K562 (cell line): ENCODE data around the gene CCDC69. TPM values are rescaled to one million over a fixed set of nuclear protein-coding genes. Genes with fewer than 3 reads are reported as not detected.

Experiments
- COPS2 ChIP-seq: fragments of 450-650 bp; conservative IDR thresholded peaks from 2 replicates; pipeline ENCODE4 v1.6.1; 2016; ENCODE audit warnings: mild to moderate bottlenecking, moderate library complexity
- IRF2 ChIP-seq: sonication (generic); formaldehyde crosslinking; IDR thresholded peaks from 2 replicates; pipeline ENCODE4 v1.8.1; 2022; ENCODE audit warnings: mild to moderate bottlenecking, missing genetic modification reagents
- NR4A1 ChIP-seq, 2 experiments: fragments of 250-450 bp in 1 of 2; fragments of 450-650 bp in 1 of 2; sonication (Bioruptor Pico) in 1 of 2; IDR thresholded peaks; 2 replicates each; pipeline versions ENCODE4 v1.4.0 to v1.6.1; 2016 to 2020; ENCODE audit warnings: mild to moderate bottlenecking in 2 of 2, missing compliant biosample characterization in 1 of 2, missing genetic modification characterization in 1 of 2, moderate library complexity in 1 of 2
- RBM25 ChIP-seq: fragments of 200-400 bp; formaldehyde crosslinking; IDR thresholded peaks from 2 replicates; pipeline ENCODE4 v1.6.1; 2018; ENCODE audit warnings: low read length, low read depth, moderate library complexity; ENCODE audit not compliant: severe bottlenecking
- TCF7 ChIP-seq: sonication (generic); IDR thresholded peaks from 2 replicates; pipeline ENCODE4 v1.6.1; 2016; ENCODE audit warnings: antibody characterized with exemption, borderline replicate concordance
- TRIM28 ChIP-seq: fragments of 450-650 bp; IDR thresholded peaks from 2 replicates; pipeline ENCODE4 v1.6.1; 2017
- ZNF232 ChIP-seq: sonication (generic); formaldehyde crosslinking; IDR thresholded peaks from 2 replicates; pipeline ENCODE4 v1.8.0; 2022; ENCODE audit warnings: mild to moderate bottlenecking, missing genetic modification reagents
- ZNF780A ChIP-seq: fragments of 250-450 bp; sonication (Bioruptor Pico); IDR thresholded peaks from 2 replicates; pipeline ENCODE4 v1.5.0; 2021; ENCODE audit warnings: mild to moderate bottlenecking
- polyA plus RNA-seq, 8 experiments: library from polyadenylated mRNA; depleted of rRNA in 4 of 8; stranded (reverse) in 5 of 8; unstranded in 3 of 8; fragments of >200 nt; fragmentation: Nextera tagmentation in 2 of 8; fragmentation: Illumina TruSeq in 1 of 8; extraction: Ambion mirVana in 2 of 8; extraction: Trizol in 1 of 8; gene quantifications; 2 replicates each; pipeline versions ENCODE4 v1.2.1 to v1.2.3, GENCODE V29; 2011 to 2014; ENCODE audit warnings: inconsistent platforms in 1 of 8, missing spikeins in 1 of 8
- total RNA-seq, 7 experiments: library from RNA; depleted of rRNA in 6 of 7; stranded (reverse); fragments of >200 nt in 6 of 7; fragmentation: Illumina TruSeq in 2 of 7; extraction: Trizol in 2 of 7; gene quantifications; 2 replicates each; pipeline versions ENCODE4 v1.2.1 to v1.2.3, GENCODE V29; 2011 to 2021; ENCODE audit warnings: low replicate concordance in 1 of 7
- TF ChIP-seq, protein P1 (sequence below), 2 experiments: fragments of 450-650 bp; formaldehyde crosslinking in 1 of 2; IDR thresholded peaks; 2 replicates each; pipeline versions ENCODE4 v1.4.0 to v1.6.1; 2014 to 2020; ENCODE audit warnings: mild to moderate bottlenecking in 2 of 2, borderline replicate concordance in 1 of 2, low read depth in 1 of 2
- TF ChIP-seq, protein P2 (sequence below), 2 experiments: IDR thresholded peaks in 1 of 2; conservative IDR thresholded peaks in 1 of 2; 2 replicates each; pipeline ENCODE4 v1.6.1; 2016; ENCODE audit warnings: low read depth in 2 of 2, mild to moderate bottlenecking in 1 of 2, missing compliant biosample characterization in 1 of 2, missing genetic modification characterization in 1 of 2, moderate library complexity in 1 of 2
- TF ChIP-seq, protein P3 (sequence below), 3 experiments: IDR thresholded peaks in 2 of 3; conservative IDR thresholded peaks in 1 of 3; 2 replicates each; pipeline ENCODE4 v1.5.1; 2011 to 2012; ENCODE audit warnings: low read length in 3 of 3, mild to moderate bottlenecking in 3 of 3, control low read depth in 2 of 3, improper control_type of control experiment in 1 of 3, inconsistent platforms in 1 of 3, low read depth in 1 of 3, mixed read lengths in 1 of 3, moderate library complexity in 1 of 3; ENCODE audit not compliant: insufficient read depth in 2 of 3
- TF ChIP-seq, protein P4 (sequence below): fragments of 250-450 bp; sonication (Bioruptor Pico); IDR thresholded peaks from 2 replicates; pipeline ENCODE4 v1.5.0; 2021

CCDC69 gene
- total and polyA plus RNA-seq, 9 of the 15 experiments (the other 6 are each of a cell fraction or from before 2014, with no cell fraction given) = 0.65 to 12.2 (median 7.6) TPM

DNA sequence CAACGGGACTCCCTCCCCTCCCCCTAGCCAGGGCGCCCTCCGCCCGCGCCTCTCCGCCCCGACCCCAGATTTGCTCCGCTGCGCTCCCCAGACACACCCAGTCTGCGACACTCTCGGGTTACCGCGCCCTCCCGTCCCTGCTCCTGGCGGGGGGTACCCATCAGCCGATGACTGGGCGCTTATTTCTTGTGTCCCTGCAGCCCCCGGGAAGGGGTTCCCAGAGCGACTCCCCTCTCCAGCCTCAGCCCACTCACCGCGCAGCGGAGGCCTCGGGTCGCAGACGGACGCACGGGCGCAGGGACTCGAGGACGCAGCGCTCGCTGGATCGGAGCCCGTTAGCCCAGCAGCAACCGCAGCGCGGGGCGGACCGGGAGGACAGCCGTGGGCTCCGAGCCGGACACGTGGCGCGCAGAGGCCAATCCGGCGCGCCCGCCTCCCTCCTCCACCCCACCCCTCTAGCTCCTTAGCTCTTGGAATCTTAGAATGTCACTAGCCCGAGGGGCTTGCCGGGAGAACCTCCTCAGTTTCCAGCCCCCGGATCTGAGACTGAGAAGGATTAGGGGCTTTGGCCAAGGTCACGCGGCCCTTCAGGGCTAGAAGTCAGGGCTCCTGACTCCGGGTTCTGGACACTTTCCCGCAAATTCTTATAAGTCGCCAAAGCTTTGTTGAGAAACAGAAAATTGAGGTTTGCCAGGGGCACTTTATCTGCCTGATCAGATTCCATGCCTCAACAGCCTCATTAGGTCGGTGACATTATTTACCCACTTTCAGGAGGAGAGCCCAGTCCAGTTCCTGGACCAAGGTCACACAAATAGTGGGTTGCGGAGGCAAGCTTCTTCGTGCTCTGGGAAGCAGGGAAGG is 66.2 kb downstream of the CCDC69 start, which contains the start of gene ANXA6 (continued):
- TF ChIP-seq, protein P1, sequence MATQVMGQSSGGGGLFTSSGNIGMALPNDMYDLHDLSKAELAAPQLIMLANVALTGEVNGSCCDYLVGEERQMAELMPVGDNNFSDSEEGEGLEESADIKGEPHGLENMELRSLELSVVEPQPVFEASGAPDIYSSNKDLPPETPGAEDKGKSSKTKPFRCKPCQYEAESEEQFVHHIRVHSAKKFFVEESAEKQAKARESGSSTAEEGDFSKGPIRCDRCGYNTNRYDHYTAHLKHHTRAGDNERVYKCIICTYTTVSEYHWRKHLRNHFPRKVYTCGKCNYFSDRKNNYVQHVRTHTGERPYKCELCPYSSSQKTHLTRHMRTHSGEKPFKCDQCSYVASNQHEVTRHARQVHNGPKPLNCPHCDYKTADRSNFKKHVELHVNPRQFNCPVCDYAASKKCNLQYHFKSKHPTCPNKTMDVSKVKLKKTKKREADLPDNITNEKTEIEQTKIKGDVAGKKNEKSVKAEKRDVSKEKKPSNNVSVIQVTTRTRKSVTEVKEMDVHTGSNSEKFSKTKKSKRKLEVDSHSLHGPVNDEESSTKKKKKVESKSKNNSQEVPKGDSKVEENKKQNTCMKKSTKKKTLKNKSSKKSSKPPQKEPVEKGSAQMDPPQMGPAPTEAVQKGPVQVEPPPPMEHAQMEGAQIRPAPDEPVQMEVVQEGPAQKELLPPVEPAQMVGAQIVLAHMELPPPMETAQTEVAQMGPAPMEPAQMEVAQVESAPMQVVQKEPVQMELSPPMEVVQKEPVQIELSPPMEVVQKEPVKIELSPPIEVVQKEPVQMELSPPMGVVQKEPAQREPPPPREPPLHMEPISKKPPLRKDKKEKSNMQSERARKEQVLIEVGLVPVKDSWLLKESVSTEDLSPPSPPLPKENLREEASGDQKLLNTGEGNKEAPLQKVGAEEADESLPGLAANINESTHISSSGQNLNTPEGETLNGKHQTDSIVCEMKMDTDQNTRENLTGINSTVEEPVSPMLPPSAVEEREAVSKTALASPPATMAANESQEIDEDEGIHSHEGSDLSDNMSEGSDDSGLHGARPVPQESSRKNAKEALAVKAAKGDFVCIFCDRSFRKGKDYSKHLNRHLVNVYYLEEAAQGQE (IDR thresholded peaks at IDR 0.05; ENCODE audit: borderline replicate concordance) = peak; percentile 77
- TF ChIP-seq, protein P1 (CRISPR knock-in tag; IDR thresholded peaks at IDR 0.05; ENCODE audit: low read depth) = no peak
- TF ChIP-seq RBM25 (peak; percentile 75), COPS2 (no peak), TCF7 (no peak), ZNF232 (CRISPR knock-in tag) (no peak; the same call in 1 of the 2 replicates), ZNF780A (no peak), TRIM28 (no peak), NR4A1 (CRISPR knock-in tag; IDR thresholded peaks at IDR 0.05) (peak; percentile 37; the same call in 1 of the 2 replicates), NR4A1 (tag; IDR thresholded peaks at IDR 0.05) (no peak), IRF2 (CRISPR knock-in tag) (no peak)
- TF ChIP-seq, protein P2, sequence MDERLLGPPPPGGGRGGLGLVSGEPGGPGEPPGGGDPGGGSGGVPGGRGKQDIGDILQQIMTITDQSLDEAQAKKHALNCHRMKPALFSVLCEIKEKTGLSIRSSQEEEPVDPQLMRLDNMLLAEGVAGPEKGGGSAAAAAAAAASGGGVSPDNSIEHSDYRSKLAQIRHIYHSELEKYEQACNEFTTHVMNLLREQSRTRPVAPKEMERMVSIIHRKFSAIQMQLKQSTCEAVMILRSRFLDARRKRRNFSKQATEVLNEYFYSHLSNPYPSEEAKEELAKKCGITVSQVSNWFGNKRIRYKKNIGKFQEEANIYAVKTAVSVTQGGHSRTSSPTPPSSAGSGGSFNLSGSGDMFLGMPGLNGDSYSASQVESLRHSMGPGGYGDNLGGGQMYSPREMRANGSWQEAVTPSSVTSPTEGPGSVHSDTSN (CRISPR knock-in tag; IDR thresholded peaks at IDR 0.05; ENCODE audit: low read depth) = no peak
- TF ChIP-seq, protein P2 (tag; conservative IDR thresholded peaks at IDR 0.05; ENCODE audit: low read depth) = no peak
- TF ChIP-seq, protein P3, sequence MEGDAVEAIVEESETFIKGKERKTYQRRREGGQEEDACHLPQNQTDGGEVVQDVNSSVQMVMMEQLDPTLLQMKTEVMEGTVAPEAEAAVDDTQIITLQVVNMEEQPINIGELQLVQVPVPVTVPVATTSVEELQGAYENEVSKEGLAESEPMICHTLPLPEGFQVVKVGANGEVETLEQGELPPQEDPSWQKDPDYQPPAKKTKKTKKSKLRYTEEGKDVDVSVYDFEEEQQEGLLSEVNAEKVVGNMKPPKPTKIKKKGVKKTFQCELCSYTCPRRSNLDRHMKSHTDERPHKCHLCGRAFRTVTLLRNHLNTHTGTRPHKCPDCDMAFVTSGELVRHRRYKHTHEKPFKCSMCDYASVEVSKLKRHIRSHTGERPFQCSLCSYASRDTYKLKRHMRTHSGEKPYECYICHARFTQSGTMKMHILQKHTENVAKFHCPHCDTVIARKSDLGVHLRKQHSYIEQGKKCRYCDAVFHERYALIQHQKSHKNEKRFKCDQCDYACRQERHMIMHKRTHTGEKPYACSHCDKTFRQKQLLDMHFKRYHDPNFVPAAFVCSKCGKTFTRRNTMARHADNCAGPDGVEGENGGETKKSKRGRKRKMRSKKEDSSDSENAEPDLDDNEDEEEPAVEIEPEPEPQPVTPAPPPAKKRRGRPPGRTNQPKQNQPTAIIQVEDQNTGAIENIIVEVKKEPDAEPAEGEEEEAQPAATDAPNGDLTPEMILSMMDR (IDR thresholded peaks at IDR 0.05 in 2 of 3, conservative IDR thresholded peaks at IDR 0.05 in 1 of 3; ENCODE audit: insufficient read depth in 2 of 3, low read depth in 1 of 3, low read length in 3 of 3) = no peak
- TF ChIP-seq, protein P4, sequence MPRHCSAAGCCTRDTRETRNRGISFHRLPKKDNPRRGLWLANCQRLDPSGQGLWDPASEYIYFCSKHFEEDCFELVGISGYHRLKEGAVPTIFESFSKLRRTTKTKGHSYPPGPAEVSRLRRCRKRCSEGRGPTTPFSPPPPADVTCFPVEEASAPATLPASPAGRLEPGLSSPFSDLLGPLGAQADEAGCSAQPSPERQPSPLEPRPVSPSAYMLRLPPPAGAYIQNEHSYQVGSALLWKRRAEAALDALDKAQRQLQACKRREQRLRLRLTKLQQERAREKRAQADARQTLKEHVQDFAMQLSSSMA (CRISPR knock-in tag) = no peak
